Bronchial epithelial cell (primary cell): ENCODE results near the gene SEMA6B. TPM values are rescaled to one million over a fixed set of nuclear protein-coding genes. Genes with fewer than 3 reads are reported as not detected.
"Not testable (repeated sequence)": the region's sequence is repeated elsewhere in the genome, so short reads cannot be mapped to it uniquely, and the experiment has no call there.

Experiments used
- DNase-seq: peaks from one replicate; pipeline ENCODE4 v3.0.0-alpha.2; 2010; ENCODE audit warnings: low read depth
- FAIRE-seq: peaks from 2 replicates; lab custom pipeline; 2011; peaks lifted over from hg19 to GRCh38; lab: Jason Lieb, UNC
- H3K27me3 ChIP-seq: 2 replicates; pipeline ENCODE4 v1.5.1; 2011; ENCODE audit warnings: low read length; ENCODE audit not compliant: control insufficient read depth, insufficient read depth
- H3K36me3 ChIP-seq: 2 replicates; pipeline ENCODE4 v1.5.1; 2011; ENCODE audit warnings: low read length; ENCODE audit not compliant: control insufficient read depth, insufficient read depth
- H3K4me3 ChIP-seq: 2 replicates; pipeline ENCODE4 v1.5.1; 2011; ENCODE audit warnings: mild to moderate bottlenecking, low read depth, low read length, control low read depth
- total RNA-seq: library from RNA; depleted of rRNA; stranded (reverse); fragments of >200 nt; gene quantifications from 2 replicates; pipeline ENCODE4 v1.2.1, GENCODE V29; 2014
- TF ChIP-seq, protein P1 (sequence below): IDR thresholded peaks from 2 replicates; pipeline ENCODE4 v1.5.1; 2011; ENCODE audit warnings: mild to moderate bottlenecking, moderate library complexity, low read length, control low read depth, inconsistent platforms; ENCODE audit not compliant: insufficient read depth, severe bottlenecking

Gene SEMA6B
- total RNA-seq, 1 donor from 2014 or later: under 0.01 TPM

DNA sequence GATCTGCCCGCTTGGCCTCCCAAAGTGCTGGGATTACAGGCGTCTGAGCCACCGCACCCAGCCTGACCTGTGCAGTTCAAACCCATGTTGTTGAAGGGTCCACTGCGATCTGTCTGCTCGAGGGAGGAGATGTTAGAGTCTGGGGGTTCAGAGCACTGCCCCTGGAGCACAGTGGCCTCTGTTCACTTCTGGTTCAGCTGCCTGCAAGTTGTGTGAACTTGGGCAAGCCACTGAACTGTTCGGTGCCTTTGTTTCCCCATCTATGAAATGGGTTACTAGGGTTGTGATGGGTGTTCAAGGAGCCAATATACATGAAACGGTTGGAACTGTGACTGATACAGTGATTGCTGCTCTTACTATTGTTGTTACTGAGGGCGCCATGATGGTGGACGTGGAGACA lies 26.1 kb downstream of the SEMA6B start:
- DNase-seq (no peak), FAIRE-seq (no peak)
- TF ChIP-seq, protein P1, sequence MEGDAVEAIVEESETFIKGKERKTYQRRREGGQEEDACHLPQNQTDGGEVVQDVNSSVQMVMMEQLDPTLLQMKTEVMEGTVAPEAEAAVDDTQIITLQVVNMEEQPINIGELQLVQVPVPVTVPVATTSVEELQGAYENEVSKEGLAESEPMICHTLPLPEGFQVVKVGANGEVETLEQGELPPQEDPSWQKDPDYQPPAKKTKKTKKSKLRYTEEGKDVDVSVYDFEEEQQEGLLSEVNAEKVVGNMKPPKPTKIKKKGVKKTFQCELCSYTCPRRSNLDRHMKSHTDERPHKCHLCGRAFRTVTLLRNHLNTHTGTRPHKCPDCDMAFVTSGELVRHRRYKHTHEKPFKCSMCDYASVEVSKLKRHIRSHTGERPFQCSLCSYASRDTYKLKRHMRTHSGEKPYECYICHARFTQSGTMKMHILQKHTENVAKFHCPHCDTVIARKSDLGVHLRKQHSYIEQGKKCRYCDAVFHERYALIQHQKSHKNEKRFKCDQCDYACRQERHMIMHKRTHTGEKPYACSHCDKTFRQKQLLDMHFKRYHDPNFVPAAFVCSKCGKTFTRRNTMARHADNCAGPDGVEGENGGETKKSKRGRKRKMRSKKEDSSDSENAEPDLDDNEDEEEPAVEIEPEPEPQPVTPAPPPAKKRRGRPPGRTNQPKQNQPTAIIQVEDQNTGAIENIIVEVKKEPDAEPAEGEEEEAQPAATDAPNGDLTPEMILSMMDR: no peak
- no peaks in the 10 kb centered on the region for H3K27me3 ChIP-seq
- no peaks in the 10 kb centered on the region for H3K36me3 ChIP-seq
- H3K4me3 ChIP-seq: no peak overlapping the region

DNA sequence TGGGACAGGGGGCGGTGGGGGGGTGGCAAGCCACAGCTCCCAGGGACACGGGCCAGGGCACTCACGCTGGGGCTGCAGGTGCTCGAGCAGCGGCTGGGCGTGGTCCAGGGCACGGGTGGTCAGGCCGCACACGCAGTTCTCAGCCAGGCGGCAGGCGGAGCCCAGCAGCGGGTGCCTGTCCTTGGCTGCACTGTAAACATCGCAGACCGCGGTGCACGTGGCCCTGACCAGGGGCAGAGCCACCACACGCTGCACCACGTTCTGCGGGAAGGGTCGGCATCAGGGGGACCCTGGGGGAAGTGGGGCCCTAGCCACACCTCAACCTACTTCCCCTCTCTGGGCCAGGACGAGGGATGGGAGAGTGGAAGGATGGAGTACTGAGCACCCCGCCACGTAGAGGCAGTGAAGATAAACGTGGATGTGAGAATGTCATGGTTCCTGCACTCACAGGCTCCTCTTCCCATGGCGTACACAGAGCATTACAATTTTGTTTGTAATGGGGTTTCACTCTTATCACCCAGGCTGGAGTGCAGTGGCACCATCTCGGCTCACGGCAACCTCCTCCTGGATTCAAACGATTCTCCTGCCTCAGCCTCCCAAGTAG lies 27.8 kb downstream of the SEMA6B start:
- Histone ChIP-seq H3K27me3 (no peaks in the 10 kb centered on the region), H3K36me3 (no peaks in the 10 kb centered on the region), H3K4me3 (no peak overlapping the region)
- DNase-seq: no peak
- TF ChIP-seq, protein P1: no peak
- FAIRE-seq: peak; percentile 13

DNA sequence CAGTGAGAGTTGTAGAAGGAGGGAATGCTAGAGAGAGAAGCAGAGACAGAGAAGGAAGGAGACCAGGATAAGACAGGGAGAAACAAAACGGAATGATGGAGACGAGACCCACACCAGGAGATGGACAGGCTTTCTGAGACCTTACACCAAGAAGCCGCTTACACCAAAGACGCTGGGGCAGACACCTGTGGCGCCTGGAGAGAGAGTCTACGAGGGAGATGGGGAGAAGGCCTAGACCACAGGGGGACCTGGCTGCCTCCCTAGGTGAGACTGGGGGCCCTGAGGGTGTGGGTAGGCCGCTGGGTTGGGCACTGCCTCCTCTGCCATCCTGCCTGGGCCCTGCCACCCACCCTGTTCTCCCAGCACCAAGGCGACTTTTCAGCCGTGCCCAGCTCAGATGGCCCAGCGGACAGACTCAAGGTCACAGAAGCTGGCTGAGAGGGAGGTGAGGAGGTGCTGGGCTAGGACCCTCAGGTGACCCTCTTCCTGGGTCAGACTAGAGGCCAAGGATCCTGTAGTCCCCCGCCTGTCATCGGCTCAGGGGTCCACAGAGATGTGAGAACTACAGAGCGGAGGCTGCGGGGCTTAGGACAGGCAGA lies 29.5 kb downstream of the SEMA6B start:
- no peak for DNase-seq
- TF ChIP-seq, protein P1: no peak
- no peaks in the 10 kb centered on the region for H3K36me3 ChIP-seq
- no peak overlapping the region for H3K4me3 ChIP-seq
- H3K27me3 ChIP-seq: no peaks in the 10 kb centered on the region
- FAIRE-seq: no peak

- TF ChIP-seq, protein P1: no peak
These were observed 30.6 kb downstream of the SEMA6B start for GRCh38 chr19:4528843-4529242.

DNA sequence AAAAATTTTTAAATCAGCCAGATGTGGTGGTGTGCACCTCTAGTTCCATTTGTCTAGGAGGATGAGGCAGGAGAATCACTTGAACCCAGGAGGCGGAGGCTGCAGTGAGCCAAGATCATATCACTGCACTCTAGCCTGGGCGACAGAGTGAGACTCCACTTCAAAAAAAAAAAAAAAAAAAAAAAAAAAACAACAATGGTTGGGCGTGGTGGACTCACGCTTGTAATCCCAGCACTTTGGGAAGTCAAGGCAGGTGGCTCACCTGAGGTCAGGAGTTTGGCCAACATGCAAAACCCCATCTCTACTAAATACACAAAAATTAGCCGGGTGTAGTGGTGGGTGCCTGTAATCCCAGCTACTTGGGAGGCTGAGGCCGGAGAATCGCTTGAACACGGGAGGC lies 32.1 kb downstream of the SEMA6B start:
- H3K4me3 ChIP-seq, H3K27me3 ChIP-seq, FAIRE-seq, H3K36me3 ChIP-seq, DNase-seq: not testable (repeated sequence)

More at GRCh38 chr19:4528843-4529242, 30.6 kb downstream of the SEMA6B start:
- no peak for DNase-seq
- Histone ChIP-seq H3K4me3 (no peak overlapping the region), H3K27me3 (no peaks in the 10 kb centered on the region), H3K36me3 (no peaks in the 10 kb centered on the region)
- no peak for FAIRE-seq

DNA sequence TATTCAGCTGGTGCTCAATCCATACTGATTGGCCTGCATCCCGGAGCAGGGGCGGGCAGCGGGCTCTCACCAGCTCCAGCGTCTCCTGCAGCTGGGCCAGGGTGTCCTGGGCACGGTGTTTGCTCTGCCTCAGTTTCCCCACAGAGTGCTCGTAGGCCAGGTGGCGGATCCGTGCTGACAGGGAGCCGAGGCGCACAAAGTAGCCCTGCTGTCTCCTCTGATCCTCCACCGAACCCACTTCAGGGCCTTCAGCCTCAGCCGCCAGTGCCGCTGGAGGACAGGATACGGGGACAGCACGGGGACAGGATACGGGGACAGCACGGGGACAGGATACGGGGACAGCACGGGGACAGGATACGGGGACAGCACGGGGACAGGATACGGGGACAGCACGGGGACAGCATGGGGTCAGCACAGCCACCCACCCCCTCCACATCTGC lies 33.9 kb downstream of the SEMA6B start:
- Histone ChIP-seq H3K4me3 (no peak overlapping the region), H3K36me3 (no peaks in the 10 kb centered on the region), H3K27me3 (no peaks in the 10 kb centered on the region)
- FAIRE-seq (no peak), DNase-seq (no peak)
- TF ChIP-seq, protein P1: no peak
